Kidney (tissue), 14 donors: ENCODE data around the gene DRAXIN. TPM values are rescaled to one million over a fixed set of nuclear protein-coding genes. Genes with fewer than 3 reads are reported as not detected.
A peak's percentile ranks its signal among the peaks of the same experiment; 100 is the strongest.

Source experiments
- DNase-seq, 5 donors: peaks; one replicate each; pipeline ENCODE4 v3.0.0-alpha.2; 2013 to 2020
- FAIRE-seq: peaks from 2 replicates; lab custom pipeline; 2012; peaks lifted over from hg19 to GRCh38; lab: Jason Lieb, UNC
- H3K27ac ChIP-seq, 2 donors: one replicate each; pipeline ENCODE4 v1.7.0; 2013; ENCODE audit warnings: low read depth in 2 of 2, low read length in 2 of 2, inconsistent platforms in 1 of 2
- H3K27me3 ChIP-seq: one replicate; pipeline ENCODE4 v1.7.1; 2013; ENCODE audit warnings: low read length, inconsistent platforms; ENCODE audit not compliant: control insufficient read depth, insufficient read depth
- H3K36me3 ChIP-seq, 3 donors: one replicate each; pipeline versions ENCODE4 v1.7.0 to v1.7.1; 2013; ENCODE audit warnings: low read length in 3 of 3, control low read depth in 1 of 3, inconsistent platforms in 1 of 3; ENCODE audit not compliant: insufficient read depth in 3 of 3, control insufficient read depth in 2 of 3
- H3K4me1 ChIP-seq, 3 donors: one replicate each; pipeline versions ENCODE4 v1.7.0 to v1.7.1; 2013; ENCODE audit warnings: low read length in 3 of 3, inconsistent platforms in 1 of 3, low read depth in 1 of 3; ENCODE audit not compliant: control insufficient read depth in 2 of 3, insufficient read depth in 2 of 3
- H3K4me3 ChIP-seq, 3 donors: one replicate each; pipeline versions ENCODE4 v1.7.0 to v1.8.1; 2013; ENCODE audit warnings: low read length in 3 of 3, control low read depth in 1 of 3, inconsistent platforms in 1 of 3
- H3K9ac ChIP-seq, 3 donors: one replicate each; pipeline versions ENCODE4 v1.7.0 to v1.7.1; 2013; ENCODE audit warnings: low read length in 3 of 3, control low read depth in 1 of 3, inconsistent platforms in 1 of 3
- H3K9me3 ChIP-seq, 3 donors: one replicate each; pipeline versions ENCODE4 v1.7.0 to v1.7.1; 2013; ENCODE audit warnings: low read length in 3 of 3, control low read depth in 1 of 3, inconsistent platforms in 1 of 3; ENCODE audit not compliant: control insufficient read depth in 2 of 3, insufficient read depth in 1 of 3
- CTCF ChIP-seq: IDR thresholded peaks from 3 replicates; pipeline ENCODE4 v1.5.1; 2012; ENCODE audit warnings: mild to moderate bottlenecking, moderate library complexity, borderline replicate concordance; ENCODE audit not compliant: insufficient read depth; ENCODE audit errors: extremely low read depth
- intact Hi-C: fragments of 100-400 bp; cut with DNase I; formaldehyde crosslinking; loops from one replicate; pipeline ENCODE4 v1.11.1; 2022
- polyA plus RNA-seq: library from polyadenylated mRNA; stranded (reverse); fragments of 350-450 nt; fragmentation: Illumina TruSeq; extraction: RNeasy Lipid Tissue Mini Kit (QIAGEN cat#74804); gene quantifications from one replicate; pipeline ENCODE4 v1.2.3, GENCODE V29; 2014; ENCODE audit warnings: low read depth, low replicate concordance; ENCODE audit not compliant: insufficient read depth
- total RNA-seq: library from RNA; stranded (reverse); fragmentation: NEBNext Ultra II Directional; extraction: Animal tissue kit (Norgen Biotek cat#: 25700); gene quantifications from one replicate; pipeline ENCODE4 v1.2.1, GENCODE V29; 2021
- donor health status: control.
- donor health status: control.
- donor health status: control.
- donor health status: control.
- donor health status: control.
- donor health status: DM: yes; HTN: yes; CAD: no.
- donor health status: Normal renal cell carcinoma (clear cell type).

The DRAXIN gene
- total and polyA plus RNA-seq, 2 donors from 2014 or later, result 0.17 to 0.28 TPM

- FAIRE-seq (no peak), DNase-seq (no peak)
- intact Hi-C loops, result no loop called here
- Histone ChIP-seq H3K9ac (peak overlapping the region in 1 of 3 donors; percentile 51), H3K4me3 (peak overlapping the region in 1 of 3 donors; percentile 35), H3K36me3 (peaks cover 0 to 2% (median 0%) of the 10 kb centered on the region in 3 donors), H3K4me1 (peaks cover 0 to 7% (median 0%) of the 10 kb centered on the region in 3 donors), H3K9me3 (no peaks in the 10 kb centered on the region), H3K27ac (no peak overlapping the region), H3K27me3 (peaks cover 11% of the 10 kb centered on the region)
- TF ChIP-seq CTCF, result no peak
Observed at GRCh38 chr1:11653861-11654136, 37.7 kb upstream of the DRAXIN start.

GRCh38 chr1:11654137-11654938 is 37.2 kb upstream of the DRAXIN start, which contains the start of the genes FBXO2 and FBXO44:
Gene FBXO2 (minus strand): TSS chr1:11654429. CDS start chr1:11654340, 89 bp downstream.
Gene FBXO44 (plus strand): TSS chr1:11654877. CDS start chr1:11655836, 959 bp downstream.
- H3K4me1 ChIP-seq, result peaks cover 0 to 7% (median 0%) of the 10 kb centered on the region in 3 donors
- peaks cover 9% of the 10 kb centered on the region for H3K27me3 ChIP-seq
- H3K4me3 ChIP-seq, result peak within 1 kb of the TSS; percentile 30 to 52 (median 50)
- peaks cover 0 to 2% (median 0%) of the 10 kb centered on the region in 3 donors for H3K36me3 ChIP-seq
- peak in 4 of 5 donors; percentile 53 to 88 (median 73) for DNase-seq
- intact Hi-C loops, result no loop called here
- no peak for FAIRE-seq
- no peaks in the 10 kb centered on the region for H3K9me3 ChIP-seq
- peak within 1 kb of the TSS; percentile 43 to 60 for H3K27ac ChIP-seq
- no peak for TF ChIP-seq CTCF
- H3K9ac ChIP-seq, result peak within 1 kb of the TSS in 2 of 3 donors; percentile 77

- FAIRE-seq, result no peak
- peak overlapping the region in 2 of 3 donors; percentile 77 for H3K9ac ChIP-seq
- intact Hi-C loops, result no loop called here
Observed at GRCh38 chr1:11654939-11655808, 36.3 kb upstream of the DRAXIN start.

More at GRCh38 chr1:11654939-11655808, 36.3 kb upstream of the DRAXIN start:
- Histone ChIP-seq H3K27me3 (peaks cover 1% of the 10 kb centered on the region), H3K9me3 (no peaks in the 10 kb centered on the region), H3K4me1 (peaks cover 0 to 5% (median 0%) of the 10 kb centered on the region in 3 donors), H3K4me3 (peak overlapping the region; percentile 26 to 52 (median 50)), H3K36me3 (peaks cover 0 to 2% (median 0%) of the 10 kb centered on the region in 3 donors), H3K27ac (no peak overlapping the region)
- DNase-seq, result no peak
- TF ChIP-seq CTCF, result no peak
